ENCODE results near the gene OST4. TPM values are rescaled to one million over a fixed set of nuclear protein-coding genes. Genes with fewer than 3 reads are reported as not detected.

The OST4 gene
- total RNA-seq, 1 donor from 2014 or later = 395 TPM

DNA sequence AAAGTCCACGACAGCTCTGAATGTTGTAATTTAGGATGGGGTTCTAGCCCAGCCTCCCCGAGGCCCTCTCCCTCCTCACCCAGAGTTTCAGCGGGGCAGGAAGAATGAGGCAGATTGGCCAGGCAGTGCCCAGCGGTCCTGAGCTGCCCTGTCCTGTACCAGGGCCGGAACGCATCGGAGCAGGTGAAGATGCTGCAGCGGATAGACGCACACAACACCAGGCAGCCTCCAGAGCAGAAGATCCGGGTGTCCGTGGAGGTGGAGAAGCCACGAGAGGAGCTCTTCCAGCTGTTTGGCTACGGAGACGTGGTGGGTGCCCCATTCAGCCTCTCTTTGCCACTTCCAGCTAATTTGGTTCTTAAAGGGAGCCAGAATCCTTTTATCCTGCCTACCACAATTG lies 25.9 kb upstream of the OST4 start:
- H3K27me3 Mint-ChIP-seq (ENCODE audit: low read depth, unreplicated experiment) = peaks cover 11% of the 10 kb centered on the region
- no peaks in the 10 kb centered on the region for H3K79me2 ChIP-seq (ENCODE audit: insufficient read depth, low read length)
- no peaks in the 10 kb centered on the region for H3K36me3 ChIP-seq (ENCODE audit: insufficient read depth, low read length)
- H4K20me1 ChIP-seq (ENCODE audit: insufficient read depth, low read length) = no peaks in the 10 kb centered on the region
- H3K4me1 ChIP-seq (ENCODE audit: insufficient read depth, low read length) = no peaks in the 10 kb centered on the region
- H3K36me3 Mint-ChIP-seq (ENCODE audit: low read depth, unreplicated experiment) = peaks cover 2% of the 10 kb centered on the region
- H3K9me3 ChIP-seq (ENCODE audit: insufficient read depth, low read depth, low read length) = no peaks in the 10 kb centered on the region
- peaks cover 2% of the 10 kb centered on the region for H3K27me3 ChIP-seq (ENCODE audit: insufficient read depth, low read length)
- H3K27ac ChIP-seq (ENCODE audit: low read depth, low read length) = no peak overlapping the region
- no peak overlapping the region for H3K9ac ChIP-seq (ENCODE audit: low read length)
- H3K4me2 ChIP-seq (ENCODE audit: low read length) = no peak overlapping the region
- H3K27ac Mint-ChIP-seq (ENCODE audit: unreplicated experiment) = no peak overlapping the region
- no peak overlapping the region for H3K4me3 Mint-ChIP-seq (ENCODE audit: unreplicated experiment)
- FAIRE-seq (no peak), DNase-seq (ENCODE audit: low read depth) (no peak)
- no peak overlapping the region for H3K4me3 ChIP-seq (ENCODE audit: insufficient read depth, low read depth, low read length)
- TF ChIP-seq, protein P1, sequence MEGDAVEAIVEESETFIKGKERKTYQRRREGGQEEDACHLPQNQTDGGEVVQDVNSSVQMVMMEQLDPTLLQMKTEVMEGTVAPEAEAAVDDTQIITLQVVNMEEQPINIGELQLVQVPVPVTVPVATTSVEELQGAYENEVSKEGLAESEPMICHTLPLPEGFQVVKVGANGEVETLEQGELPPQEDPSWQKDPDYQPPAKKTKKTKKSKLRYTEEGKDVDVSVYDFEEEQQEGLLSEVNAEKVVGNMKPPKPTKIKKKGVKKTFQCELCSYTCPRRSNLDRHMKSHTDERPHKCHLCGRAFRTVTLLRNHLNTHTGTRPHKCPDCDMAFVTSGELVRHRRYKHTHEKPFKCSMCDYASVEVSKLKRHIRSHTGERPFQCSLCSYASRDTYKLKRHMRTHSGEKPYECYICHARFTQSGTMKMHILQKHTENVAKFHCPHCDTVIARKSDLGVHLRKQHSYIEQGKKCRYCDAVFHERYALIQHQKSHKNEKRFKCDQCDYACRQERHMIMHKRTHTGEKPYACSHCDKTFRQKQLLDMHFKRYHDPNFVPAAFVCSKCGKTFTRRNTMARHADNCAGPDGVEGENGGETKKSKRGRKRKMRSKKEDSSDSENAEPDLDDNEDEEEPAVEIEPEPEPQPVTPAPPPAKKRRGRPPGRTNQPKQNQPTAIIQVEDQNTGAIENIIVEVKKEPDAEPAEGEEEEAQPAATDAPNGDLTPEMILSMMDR (IDR thresholded peaks at IDR 0.05; ENCODE audit: insufficient read depth, low read depth, low read length) = no peak
- TF ChIP-seq EZH2 (IDR thresholded peaks at IDR 0.05; ENCODE audit: insufficient read depth, low read length) = no peak
- no peaks in the 10 kb centered on the region for H3K4me1 Mint-ChIP-seq (ENCODE audit: low read depth, unreplicated experiment)
- H3K9me3 Mint-ChIP-seq (ENCODE audit: unreplicated experiment) = peaks cover 2% of the 10 kb centered on the region
- no peak overlapping the region for H2AFZ ChIP-seq (ENCODE audit: low read depth, low read length)

DNA sequence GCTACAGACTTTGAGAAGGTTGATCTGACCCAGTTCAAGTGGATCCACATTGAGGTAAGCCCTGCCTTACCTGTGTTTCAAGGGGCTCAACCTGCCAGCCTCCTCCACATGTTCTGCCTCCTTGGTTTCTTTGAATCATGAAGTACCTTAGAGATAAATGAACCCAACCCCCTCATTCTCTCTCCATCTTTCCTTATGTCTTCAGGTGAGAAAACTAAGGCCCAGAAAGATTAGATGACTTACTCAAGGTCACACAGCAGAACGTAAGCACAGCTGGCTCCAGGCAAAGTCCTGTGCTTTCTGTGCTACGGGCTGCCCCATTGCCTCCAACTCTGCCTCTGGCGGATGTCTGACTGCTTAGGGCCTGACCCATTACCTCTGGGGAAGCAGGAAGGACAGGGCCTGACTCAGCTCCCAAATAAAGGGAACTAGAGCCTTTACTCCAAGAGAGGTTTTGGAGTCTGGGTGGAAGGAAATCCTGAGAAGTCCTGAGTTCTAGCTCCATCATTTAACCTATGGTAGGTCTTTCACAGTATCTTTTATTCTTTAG lies 25.4 kb upstream of the OST4 start:
- Histone ChIP-seq H3K4me3 (ENCODE audit: insufficient read depth, low read depth, low read length) (no peak overlapping the region), H3K79me2 (ENCODE audit: insufficient read depth, low read length) (no peaks in the 10 kb centered on the region), H3K36me3 (ENCODE audit: insufficient read depth, low read length) (no peaks in the 10 kb centered on the region), H4K20me1 (ENCODE audit: insufficient read depth, low read length) (no peaks in the 10 kb centered on the region), H3K27ac (ENCODE audit: low read depth, low read length) (no peak overlapping the region), H3K9me3 (ENCODE audit: insufficient read depth, low read depth, low read length) (no peaks in the 10 kb centered on the region), H3K27me3 (ENCODE audit: insufficient read depth, low read length) (peaks cover 1% of the 10 kb centered on the region), H3K9ac (ENCODE audit: low read length) (no peak overlapping the region), H3K4me1 (ENCODE audit: insufficient read depth, low read length) (no peaks in the 10 kb centered on the region), H3K4me2 (ENCODE audit: low read length) (no peak overlapping the region), H2AFZ (ENCODE audit: low read depth, low read length) (no peak overlapping the region)
- DNase-seq (ENCODE audit: low read depth) = no peak
- H3K27me3 Mint-ChIP-seq (ENCODE audit: low read depth, unreplicated experiment) = peaks cover 12% of the 10 kb centered on the region
- FAIRE-seq = no peak
- H3K4me3 Mint-ChIP-seq (ENCODE audit: unreplicated experiment) = no peak overlapping the region
- H3K4me1 Mint-ChIP-seq (ENCODE audit: low read depth, unreplicated experiment) = no peaks in the 10 kb centered on the region
- H3K9me3 Mint-ChIP-seq (ENCODE audit: unreplicated experiment) = peaks cover 2% of the 10 kb centered on the region
- H3K27ac Mint-ChIP-seq (ENCODE audit: unreplicated experiment) = no peak overlapping the region
- H3K36me3 Mint-ChIP-seq (ENCODE audit: low read depth, unreplicated experiment) = no peaks in the 10 kb centered on the region
- no peak for TF ChIP-seq EZH2 (IDR thresholded peaks at IDR 0.05; ENCODE audit: insufficient read depth, low read length)
- TF ChIP-seq, protein P1 (IDR thresholded peaks at IDR 0.05; ENCODE audit: insufficient read depth, low read depth, low read length) = no peak

All from astrocyte (in vitro differentiated cells and primary cell).